Right atrium auricular region (tissue), 2 donors: Measurements from ENCODE around the gene SEMG2. TPM values are rescaled to one million over a fixed set of nuclear protein-coding genes. Genes with fewer than 3 reads are reported as not detected.

Experiments used
- DNase-seq: peaks from one replicate; pipeline ENCODE4 v3.0.0-alpha.2; 2019; ENCODE audit warnings: low spot score
- H3K27ac ChIP-seq, 2 donors: fragments of 200-600 bp; sonication (generic); 1 replicate in 1 of 2; 2 replicates in 1 of 2; pipeline ENCODE4 v1.5.1; 2016 to 2019
- H3K27me3 ChIP-seq, 2 donors: fragments of 200-600 bp; sonication (generic); one replicate each; pipeline versions ENCODE4 v1.5.1 to v1.6.0; 2017 to 2019
- H3K36me3 ChIP-seq: fragments of 200-600 bp; sonication (generic); one replicate; pipeline ENCODE4 v1.5.1; 2016
- H3K4me1 ChIP-seq, 2 donors: fragments of 200-600 bp; sonication (generic); one replicate each; pipeline versions ENCODE4 v1.5.1 to v1.6.0; 2017 to 2019
- H3K4me3 ChIP-seq, 2 donors: fragments of 200-600 bp; sonication (generic); 1 replicate in 1 of 2; 2 replicates in 1 of 2; pipeline ENCODE4 v1.5.1; 2017 to 2019; ENCODE audit warnings: mild to moderate bottlenecking in 1 of 2, moderate library complexity in 1 of 2
- H3K9me3 ChIP-seq, 2 donors: fragments of 200-600 bp; sonication (generic); one replicate each; pipeline ENCODE4 v1.5.1; 2019
- CTCF ChIP-seq, 2 donors: fragments of 200-600 bp; sonication (generic); IDR thresholded peaks; one replicate each; pipeline ENCODE4 v1.5.1; 2019; ENCODE audit warnings: antibody characterized with exemption in 2 of 2
- total RNA-seq, 2 donors: library from RNA; depleted of rRNA; stranded (reverse); fragments of >200 nt; gene quantifications; one replicate each; pipeline ENCODE4 v1.1.0, GENCODE V29; 2016

SEMG2 gene
- total RNA-seq, 2 donors from 2014 or later, result not detected

DNA sequence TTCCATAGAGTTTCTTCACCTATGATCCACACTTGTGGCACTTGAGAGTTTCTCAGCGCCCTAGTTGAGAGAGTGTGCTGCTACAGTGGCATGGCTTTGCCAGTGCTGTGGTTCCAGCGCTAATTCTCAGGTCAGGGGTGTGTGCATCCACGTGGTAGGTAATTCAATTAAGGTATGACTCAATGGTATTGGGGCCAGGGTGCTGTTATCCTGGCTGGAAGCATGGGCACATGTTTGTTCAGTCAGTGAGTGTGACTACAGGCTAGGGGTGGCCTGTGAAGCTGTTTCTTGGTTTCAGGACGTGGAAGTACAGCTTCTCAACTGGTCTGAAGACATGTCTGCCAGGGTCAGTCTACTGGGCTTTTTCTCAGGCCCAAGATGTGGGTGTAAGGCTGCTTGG lies 3.0 kb upstream of the SEMG2 start:
- no peak overlapping the region for H3K4me3 ChIP-seq
- DNase-seq, result no peak
- H3K4me1 ChIP-seq, result no peaks in the 10 kb centered on the region
- no peak for TF ChIP-seq CTCF (IDR thresholded peaks at IDR 0.05)
- no peaks in the 10 kb centered on the region for H3K9me3 ChIP-seq
- H3K27ac ChIP-seq, result no peak overlapping the region
- H3K36me3 ChIP-seq, result no peaks in the 10 kb centered on the region
- no peaks in the 10 kb centered on the region for H3K27me3 ChIP-seq

DNA sequence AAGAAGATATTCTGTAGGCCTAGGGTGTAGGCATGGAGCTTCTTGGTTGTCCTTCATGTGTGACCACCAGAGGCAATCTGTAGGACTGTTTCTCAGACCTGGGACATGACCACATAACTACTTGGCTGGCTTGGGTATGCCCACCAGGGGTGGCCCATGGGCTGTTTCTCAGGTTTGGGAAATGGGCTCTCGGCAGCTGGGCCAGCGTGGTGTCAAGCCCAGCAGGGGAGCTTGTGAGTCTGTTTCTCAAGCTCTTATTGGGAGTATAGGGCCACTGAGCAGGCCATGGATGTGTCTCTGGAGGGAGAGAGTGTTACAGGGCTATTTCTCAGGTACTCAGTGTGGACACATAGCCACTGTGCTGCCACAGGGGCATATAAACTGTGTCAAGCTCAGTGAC lies 2.5 kb upstream of the SEMG2 start:
- H3K4me1 ChIP-seq, result no peaks in the 10 kb centered on the region
- H3K36me3 ChIP-seq, result no peaks in the 10 kb centered on the region
- no peak for DNase-seq
- no peak for TF ChIP-seq CTCF (IDR thresholded peaks at IDR 0.05)
- no peaks in the 10 kb centered on the region for H3K9me3 ChIP-seq
- no peak overlapping the region for H3K4me3 ChIP-seq
- H3K27ac ChIP-seq, result no peak overlapping the region
- no peaks in the 10 kb centered on the region for H3K27me3 ChIP-seq

- no peaks in the 10 kb centered on the region for H3K4me1 ChIP-seq
- no peaks in the 10 kb centered on the region for H3K27me3 ChIP-seq
- H3K36me3 ChIP-seq, result no peaks in the 10 kb centered on the region
- no peak overlapping the region for H3K27ac ChIP-seq
- DNase-seq, result no peak
- H3K4me3 ChIP-seq, result no peak overlapping the region
- no peak for TF ChIP-seq CTCF (IDR thresholded peaks at IDR 0.05)
- H3K9me3 ChIP-seq, result no peaks in the 10 kb centered on the region
Measured at GRCh38 chr20:45223136-45223535, 2.0 kb downstream of the SEMG2 start.

GRCh38 chr20:45226287-45226686 lies 5.1 kb downstream of the SEMG2 start:
- Histone ChIP-seq H3K36me3 (no peaks in the 10 kb centered on the region), H3K4me1 (no peaks in the 10 kb centered on the region), H3K27ac (no peak overlapping the region), H3K4me3 (no peak overlapping the region), H3K9me3 (no peaks in the 10 kb centered on the region), H3K27me3 (no peaks in the 10 kb centered on the region)
- DNase-seq, result no peak
- TF ChIP-seq CTCF (IDR thresholded peaks at IDR 0.05), result no peak

- no peak overlapping the region for H3K27ac ChIP-seq
- TF ChIP-seq CTCF (IDR thresholded peaks at IDR 0.05), result no peak
- no peaks in the 10 kb centered on the region for H3K27me3 ChIP-seq
- H3K9me3 ChIP-seq, result peaks cover 0 to 7% of the 10 kb centered on the region in 2 donors
- no peaks in the 10 kb centered on the region for H3K4me1 ChIP-seq
- DNase-seq, result no peak
- H3K36me3 ChIP-seq, result no peaks in the 10 kb centered on the region
- H3K4me3 ChIP-seq, result no peak overlapping the region
Measured at GRCh38 chr20:45229264-45230056, 8.3 kb downstream of the SEMG2 start.

- no peak for TF ChIP-seq CTCF (IDR thresholded peaks at IDR 0.05)
- Histone ChIP-seq H3K4me3 (no peak overlapping the region), H3K27ac (no peak overlapping the region), H3K4me1 (no peaks in the 10 kb centered on the region), H3K27me3 (no peaks in the 10 kb centered on the region), H3K9me3 (peaks cover 0 to 17% of the 10 kb centered on the region in 2 donors), H3K36me3 (no peaks in the 10 kb centered on the region)
- DNase-seq, result no peak
Measured at GRCh38 chr20:45230631-45231030, 9.5 kb downstream of the SEMG2 start.
